Fibroblast of skin of abdomen (primary cell): ENCODE measurements around the gene SLX4IP. TPM values are rescaled to one million over a fixed set of nuclear protein-coding genes. Genes with fewer than 3 reads are reported as not detected.
A peak's percentile ranks its signal among the peaks of the same experiment; 100 is the strongest.
"Not testable (repeated sequence)": the region's sequence is repeated elsewhere in the genome, so short reads cannot be mapped to it uniquely, and the experiment has no call there.

Experiments
- DNase-seq: peaks from one replicate; pipeline ENCODE4 v3.0.0-alpha.2; 2013
- polyA plus RNA-seq, 2 experiments: library from polyadenylated mRNA; unstranded; fragments of 120-200 nt; gene quantifications; one replicate each; pipeline ENCODE4 v1.2.1, GENCODE V29; 2013; ENCODE audit not compliant: insufficient read length in 2 of 2

SLX4IP gene
- 2.5 TPM for polyA plus RNA-seq (2013, experiment 1 of 2; ENCODE audit: insufficient read length)
- polyA plus RNA-seq (2013, experiment 2 of 2; ENCODE audit: insufficient read length), result 2.6 TPM

- peak; percentile 97 for DNase-seq
These were observed at the start of gene SLX4IP for GRCh38 chr20:10434832-10435812. TSS of gene SLX4IP (plus strand) at chr20:10435305. CDS start at chr20:10458205, 22,900 bp downstream.

- peak; percentile 45 for DNase-seq
These were observed 49.1 kb upstream of the SLX4IP start for GRCh38 chr20:10385850-10386544.

- no peak for DNase-seq
These were observed 47.4 kb upstream of the SLX4IP start for GRCh38 chr20:10387686-10388085.

GRCh38 chr20:10388597-10388996 is 46.5 kb upstream of the SLX4IP start:
- no peak for DNase-seq

- DNase-seq, result no peak
These were observed 44.4 kb upstream of the SLX4IP start for GRCh38 chr20:10390709-10391108.

GRCh38 chr20:10394752-10395151 is 40.4 kb upstream of the SLX4IP start:
- DNase-seq, result not testable (repeated sequence)

GRCh38 chr20:10398834-10399369 is 36.2 kb upstream of the SLX4IP start:
- no peak for DNase-seq

- no peak for DNase-seq
These were observed 32.0 kb upstream of the SLX4IP start for GRCh38 chr20:10402938-10403608.

- no peak for DNase-seq
These were observed 31.0 kb upstream of the SLX4IP start for GRCh38 chr20:10404023-10404628.

GRCh38 chr20:10404959-10405530 is 30.1 kb upstream of the SLX4IP start:
- no peak for DNase-seq

- peak; percentile 13 for DNase-seq
These were observed 26.8 kb upstream of the SLX4IP start for GRCh38 chr20:10408108-10408813.

GRCh38 chr20:10411673-10412072 is 23.4 kb upstream of the SLX4IP start:
- no peak for DNase-seq

- DNase-seq, result no peak
These were observed 22.3 kb upstream of the SLX4IP start for GRCh38 chr20:10412591-10413408.

GRCh38 chr20:10415013-10415650 is 20.0 kb upstream of the SLX4IP start:
- no peak for DNase-seq

- DNase-seq, result not testable (repeated sequence)
These were observed 17.9 kb upstream of the SLX4IP start for GRCh38 chr20:10417218-10417617.

GRCh38 chr20:10419550-10420133 is 15.5 kb upstream of the SLX4IP start:
- peak; percentile 25 for DNase-seq

GRCh38 chr20:10423735-10424134 is 11.4 kb upstream of the SLX4IP start:
- DNase-seq, result no peak

GRCh38 chr20:10427060-10427692 is 7.9 kb upstream of the SLX4IP start:
- peak; percentile 60 for DNase-seq

- DNase-seq, result no peak
These were observed 7.1 kb upstream of the SLX4IP start for GRCh38 chr20:10428008-10428407.
